ENCODE data around the gene TRIM24. TPM values are rescaled to one million over a fixed set of nuclear protein-coding genes. Genes with fewer than 3 reads are reported as not detected.

Gene TRIM24
- total RNA-seq, 1 experiment from 2014 or later, result 28.4 TPM

DNA sequence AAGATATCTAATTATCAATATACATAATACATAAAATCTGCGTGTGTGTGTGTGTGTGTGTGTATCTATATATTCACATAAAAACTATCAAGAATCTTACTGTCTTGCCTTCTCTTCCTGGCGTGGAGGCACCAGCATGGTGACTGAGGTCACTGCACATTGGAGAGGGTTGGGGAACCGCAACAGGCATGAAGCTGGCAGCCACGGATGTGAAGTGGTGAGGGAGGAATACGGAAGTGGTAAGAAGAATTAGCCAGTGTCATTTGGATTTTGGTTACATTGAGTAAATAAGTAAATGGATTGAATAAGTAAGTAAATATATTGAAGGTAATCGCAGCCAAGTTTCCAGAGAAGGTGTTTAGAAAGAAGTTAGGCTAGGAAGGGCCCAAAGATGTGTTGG, 85.1 kb downstream of the TRIM24 start:
- H3K27me3 ChIP-seq (ENCODE audit: control insufficient read depth, insufficient read depth, low read length), result no peaks in the 10 kb centered on the region
- no peaks in the 10 kb centered on the region for H3K9me3 ChIP-seq (ENCODE audit: control insufficient read depth, insufficient read depth, low read depth, low read length)
- in situ Hi-C loops (cut with HindIII; ENCODE audit: low pct_unique_long_range_greater_than_20kb, low sequenced_read_pairs), result no loop called here
- ChIA-PET CTCF (no interaction called here), POLR2A (no interaction called here)
- TF ChIP-seq, protein P1, sequence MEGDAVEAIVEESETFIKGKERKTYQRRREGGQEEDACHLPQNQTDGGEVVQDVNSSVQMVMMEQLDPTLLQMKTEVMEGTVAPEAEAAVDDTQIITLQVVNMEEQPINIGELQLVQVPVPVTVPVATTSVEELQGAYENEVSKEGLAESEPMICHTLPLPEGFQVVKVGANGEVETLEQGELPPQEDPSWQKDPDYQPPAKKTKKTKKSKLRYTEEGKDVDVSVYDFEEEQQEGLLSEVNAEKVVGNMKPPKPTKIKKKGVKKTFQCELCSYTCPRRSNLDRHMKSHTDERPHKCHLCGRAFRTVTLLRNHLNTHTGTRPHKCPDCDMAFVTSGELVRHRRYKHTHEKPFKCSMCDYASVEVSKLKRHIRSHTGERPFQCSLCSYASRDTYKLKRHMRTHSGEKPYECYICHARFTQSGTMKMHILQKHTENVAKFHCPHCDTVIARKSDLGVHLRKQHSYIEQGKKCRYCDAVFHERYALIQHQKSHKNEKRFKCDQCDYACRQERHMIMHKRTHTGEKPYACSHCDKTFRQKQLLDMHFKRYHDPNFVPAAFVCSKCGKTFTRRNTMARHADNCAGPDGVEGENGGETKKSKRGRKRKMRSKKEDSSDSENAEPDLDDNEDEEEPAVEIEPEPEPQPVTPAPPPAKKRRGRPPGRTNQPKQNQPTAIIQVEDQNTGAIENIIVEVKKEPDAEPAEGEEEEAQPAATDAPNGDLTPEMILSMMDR (IDR thresholded peaks at IDR 0.05), result no peak
- TF ChIP-seq TCF7L2 (IDR thresholded peaks at IDR 0.05; ENCODE audit: low read depth, low read length), result no peak
- TF ChIP-seq, protein P2, sequence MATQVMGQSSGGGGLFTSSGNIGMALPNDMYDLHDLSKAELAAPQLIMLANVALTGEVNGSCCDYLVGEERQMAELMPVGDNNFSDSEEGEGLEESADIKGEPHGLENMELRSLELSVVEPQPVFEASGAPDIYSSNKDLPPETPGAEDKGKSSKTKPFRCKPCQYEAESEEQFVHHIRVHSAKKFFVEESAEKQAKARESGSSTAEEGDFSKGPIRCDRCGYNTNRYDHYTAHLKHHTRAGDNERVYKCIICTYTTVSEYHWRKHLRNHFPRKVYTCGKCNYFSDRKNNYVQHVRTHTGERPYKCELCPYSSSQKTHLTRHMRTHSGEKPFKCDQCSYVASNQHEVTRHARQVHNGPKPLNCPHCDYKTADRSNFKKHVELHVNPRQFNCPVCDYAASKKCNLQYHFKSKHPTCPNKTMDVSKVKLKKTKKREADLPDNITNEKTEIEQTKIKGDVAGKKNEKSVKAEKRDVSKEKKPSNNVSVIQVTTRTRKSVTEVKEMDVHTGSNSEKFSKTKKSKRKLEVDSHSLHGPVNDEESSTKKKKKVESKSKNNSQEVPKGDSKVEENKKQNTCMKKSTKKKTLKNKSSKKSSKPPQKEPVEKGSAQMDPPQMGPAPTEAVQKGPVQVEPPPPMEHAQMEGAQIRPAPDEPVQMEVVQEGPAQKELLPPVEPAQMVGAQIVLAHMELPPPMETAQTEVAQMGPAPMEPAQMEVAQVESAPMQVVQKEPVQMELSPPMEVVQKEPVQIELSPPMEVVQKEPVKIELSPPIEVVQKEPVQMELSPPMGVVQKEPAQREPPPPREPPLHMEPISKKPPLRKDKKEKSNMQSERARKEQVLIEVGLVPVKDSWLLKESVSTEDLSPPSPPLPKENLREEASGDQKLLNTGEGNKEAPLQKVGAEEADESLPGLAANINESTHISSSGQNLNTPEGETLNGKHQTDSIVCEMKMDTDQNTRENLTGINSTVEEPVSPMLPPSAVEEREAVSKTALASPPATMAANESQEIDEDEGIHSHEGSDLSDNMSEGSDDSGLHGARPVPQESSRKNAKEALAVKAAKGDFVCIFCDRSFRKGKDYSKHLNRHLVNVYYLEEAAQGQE (IDR thresholded peaks at IDR 0.05; ENCODE audit: insufficient read depth in 1 of 2, low read depth in 2 of 2, low read length in 1 of 2), result no peak
- TF ChIP-seq SIN3A (IDR thresholded peaks at IDR 0.05; ENCODE audit: borderline replicate concordance, insufficient read depth, low read depth, low read length), result no peak
- TF ChIP-seq POLR2AphosphoS5 (IDR thresholded peaks at IDR 0.05; ENCODE audit: low read depth, low read length), result no peak
- BruUV-seq (replicated peaks), result no TSS peak
- ATAC-seq (no peak), DNase-seq (ENCODE audit: low read depth, low spot score) (no peak)
- H3K4me3 ChIP-seq (ENCODE audit: low read depth in 2 of 2, low read length in 2 of 2), result no peak overlapping the region
- H3K4me1 ChIP-seq (ENCODE audit: control insufficient read depth, insufficient read depth, low read length), result no peaks in the 10 kb centered on the region
- no peak overlapping the region for H3K27ac ChIP-seq (ENCODE audit: low read length)
- no peaks in the 10 kb centered on the region for H3K36me3 ChIP-seq (ENCODE audit: control insufficient read depth, insufficient read depth, low read length)
- intact Hi-C loops (cut with micrococcal nuclease; ENCODE audit: unreplicated experiment), result no loop called here

- Histone ChIP-seq H3K36me3 (ENCODE audit: control insufficient read depth, insufficient read depth, low read length) (no peaks in the 10 kb centered on the region), H3K27ac (ENCODE audit: low read length) (no peak overlapping the region), H3K9me3 (ENCODE audit: control insufficient read depth, insufficient read depth, low read depth, low read length) (no peaks in the 10 kb centered on the region), H3K4me1 (ENCODE audit: control insufficient read depth, insufficient read depth, low read length) (no peaks in the 10 kb centered on the region), H3K27me3 (ENCODE audit: control insufficient read depth, insufficient read depth, low read length) (no peaks in the 10 kb centered on the region), H3K4me3 (ENCODE audit: low read depth in 2 of 2, low read length in 2 of 2) (no peak overlapping the region)
- DNase-seq (ENCODE audit: low read depth, low spot score), result no peak
- ChIA-PET CTCF (no interaction called here), POLR2A (no interaction called here)
- intact Hi-C loops (cut with micrococcal nuclease; ENCODE audit: unreplicated experiment) (no loop called here), in situ Hi-C loops (cut with HindIII; ENCODE audit: low pct_unique_long_range_greater_than_20kb, low sequenced_read_pairs) (no loop called here)
- no peak for TF ChIP-seq SIN3A (IDR thresholded peaks at IDR 0.05; ENCODE audit: borderline replicate concordance, insufficient read depth, low read depth, low read length)
- TF ChIP-seq, protein P2 (IDR thresholded peaks at IDR 0.05; ENCODE audit: insufficient read depth in 1 of 2, low read depth in 2 of 2, low read length in 1 of 2), result no peak
- no peak for TF ChIP-seq TCF7L2 (IDR thresholded peaks at IDR 0.05; ENCODE audit: low read depth, low read length)
- no peak for TF ChIP-seq POLR2AphosphoS5 (IDR thresholded peaks at IDR 0.05; ENCODE audit: low read depth, low read length)
- TF ChIP-seq, protein P1 (IDR thresholded peaks at IDR 0.05), result no peak
- no peak for ATAC-seq
- no TSS peak for BruUV-seq (replicated peaks)
Observed at GRCh38 chr7:138546064-138546619, 86.1 kb downstream of the TRIM24 start.

Data from Panc1 (cell line).